ENCODE results near the gene HDDC3.
"Not testable (repeated sequence)": the region's sequence is repeated elsewhere in the genome, so short reads cannot be mapped to it uniquely, and the experiment has no call there.

The HDDC3 gene

GRCh38 chr15:90911906-90912769 lies 20.2 kb downstream of the HDDC3 start:
- no peaks in the 10 kb centered on the region for H3K9me3 ChIP-seq (ENCODE audit: control insufficient read depth in 2 of 2, low read length in 2 of 2)
- no peak overlapping the region for H3K9ac ChIP-seq (ENCODE audit: low read depth in 1 of 2, low read length in 2 of 2)
- no peaks in the 10 kb centered on the region for H3K4me1 ChIP-seq (ENCODE audit: control insufficient read depth in 2 of 2, insufficient read depth in 2 of 2, low read length in 2 of 2)
- H3K4me3 ChIP-seq (ENCODE audit: low read length in 2 of 2): no peak overlapping the region
- peaks cover 78 to 81% of the 10 kb centered on the region in 2 donors for H3K36me3 ChIP-seq (ENCODE audit: control insufficient read depth in 2 of 2, insufficient read depth in 2 of 2, low read length in 2 of 2)
- no peaks in the 10 kb centered on the region for H3K27me3 ChIP-seq (ENCODE audit: control insufficient read depth in 2 of 2, insufficient read depth in 2 of 2, low read length in 2 of 2)
- H3K27ac ChIP-seq (ENCODE audit: low read depth in 2 of 2, low read length in 2 of 2): no peak overlapping the region

- Histone ChIP-seq H3K4me1 (ENCODE audit: control insufficient read depth in 2 of 2, insufficient read depth in 2 of 2, low read length in 2 of 2) (no peaks in the 10 kb centered on the region), H3K9ac (ENCODE audit: low read depth in 1 of 2, low read length in 2 of 2) (no peak overlapping the region), H3K4me3 (ENCODE audit: low read length in 2 of 2) (no peak overlapping the region), H3K27me3 (ENCODE audit: control insufficient read depth in 2 of 2, insufficient read depth in 2 of 2, low read length in 2 of 2) (no peaks in the 10 kb centered on the region), H3K36me3 (ENCODE audit: control insufficient read depth in 2 of 2, insufficient read depth in 2 of 2, low read length in 2 of 2) (peaks cover 78 to 81% of the 10 kb centered on the region in 2 donors), H3K27ac (ENCODE audit: low read depth in 2 of 2, low read length in 2 of 2) (no peak overlapping the region), H3K9me3 (ENCODE audit: control insufficient read depth in 2 of 2, low read length in 2 of 2) (no peaks in the 10 kb centered on the region)
These were observed 21.1 kb downstream of the HDDC3 start for GRCh38 chr15:90911302-90911623.

- Histone ChIP-seq H3K36me3 (ENCODE audit: control insufficient read depth in 2 of 2, insufficient read depth in 2 of 2, low read length in 2 of 2) (peaks cover 78 to 85% of the 10 kb centered on the region in 2 donors), H3K4me3 (ENCODE audit: low read length in 2 of 2) (no peak overlapping the region), H3K27me3 (ENCODE audit: control insufficient read depth in 2 of 2, insufficient read depth in 2 of 2, low read length in 2 of 2) (no peaks in the 10 kb centered on the region), H3K9ac (ENCODE audit: low read depth in 1 of 2, low read length in 2 of 2) (no peak overlapping the region), H3K27ac (ENCODE audit: low read depth in 2 of 2, low read length in 2 of 2) (no peak overlapping the region), H3K4me1 (ENCODE audit: control insufficient read depth in 2 of 2, insufficient read depth in 2 of 2, low read length in 2 of 2) (no peaks in the 10 kb centered on the region), H3K9me3 (ENCODE audit: control insufficient read depth in 2 of 2, low read length in 2 of 2) (no peaks in the 10 kb centered on the region)
These were observed 21.7 kb downstream of the HDDC3 start for GRCh38 chr15:90910441-90911301.

GRCh38 chr15:90909976-90910375 lies 22.4 kb downstream of the HDDC3 start:
- H3K4me1 ChIP-seq (ENCODE audit: control insufficient read depth in 2 of 2, insufficient read depth in 2 of 2, low read length in 2 of 2): no peaks in the 10 kb centered on the region
- H3K36me3 ChIP-seq (ENCODE audit: control insufficient read depth in 2 of 2, insufficient read depth in 2 of 2, low read length in 2 of 2): peaks cover 78 to 84% of the 10 kb centered on the region in 2 donors
- no peak overlapping the region for H3K27ac ChIP-seq (ENCODE audit: low read depth in 2 of 2, low read length in 2 of 2)
- no peaks in the 10 kb centered on the region for H3K27me3 ChIP-seq (ENCODE audit: control insufficient read depth in 2 of 2, insufficient read depth in 2 of 2, low read length in 2 of 2)
- no peak overlapping the region for H3K4me3 ChIP-seq (ENCODE audit: low read length in 2 of 2)
- H3K9ac ChIP-seq (ENCODE audit: low read depth in 1 of 2, low read length in 2 of 2): no peak overlapping the region
- no peaks in the 10 kb centered on the region for H3K9me3 ChIP-seq (ENCODE audit: control insufficient read depth in 2 of 2, low read length in 2 of 2)

- not testable (repeated sequence) for H3K4me1 ChIP-seq (ENCODE audit: control insufficient read depth in 2 of 2, insufficient read depth in 2 of 2, low read length in 2 of 2); H3K27ac ChIP-seq (ENCODE audit: low read depth in 2 of 2, low read length in 2 of 2); H3K9me3 ChIP-seq (ENCODE audit: control insufficient read depth in 2 of 2, low read length in 2 of 2); H3K9ac ChIP-seq (ENCODE audit: low read depth in 1 of 2, low read length in 2 of 2); H3K4me3 ChIP-seq (ENCODE audit: low read length in 2 of 2); H3K27me3 ChIP-seq (ENCODE audit: control insufficient read depth in 2 of 2, insufficient read depth in 2 of 2, low read length in 2 of 2)
- peaks cover 78 to 82% of the 10 kb centered on the region in 2 donors for H3K36me3 ChIP-seq (ENCODE audit: control insufficient read depth in 2 of 2, insufficient read depth in 2 of 2, low read length in 2 of 2)
These were observed 22.9 kb downstream of the HDDC3 start for GRCh38 chr15:90909449-90909848.

- Histone ChIP-seq H3K27ac (ENCODE audit: low read depth in 2 of 2, low read length in 2 of 2) (no peak overlapping the region), H3K9me3 (ENCODE audit: control insufficient read depth in 2 of 2, low read length in 2 of 2) (no peaks in the 10 kb centered on the region), H3K36me3 (ENCODE audit: control insufficient read depth in 2 of 2, insufficient read depth in 2 of 2, low read length in 2 of 2) (peaks cover 66 to 68% of the 10 kb centered on the region in 2 donors), H3K9ac (ENCODE audit: low read depth in 1 of 2, low read length in 2 of 2) (no peak overlapping the region), H3K4me3 (ENCODE audit: low read length in 2 of 2) (no peak overlapping the region), H3K27me3 (ENCODE audit: control insufficient read depth in 2 of 2, insufficient read depth in 2 of 2, low read length in 2 of 2) (no peaks in the 10 kb centered on the region), H3K4me1 (ENCODE audit: control insufficient read depth in 2 of 2, insufficient read depth in 2 of 2, low read length in 2 of 2) (peaks cover 6 to 11% of the 10 kb centered on the region in 2 donors)
These were observed 24.4 kb downstream of the HDDC3 start for GRCh38 chr15:90907838-90908507.

- H3K4me3 ChIP-seq (ENCODE audit: low read length in 2 of 2): no peak overlapping the region
- H3K4me1 ChIP-seq (ENCODE audit: control insufficient read depth in 2 of 2, insufficient read depth in 2 of 2, low read length in 2 of 2): peaks cover 6 to 12% of the 10 kb centered on the region in 2 donors
- no peak overlapping the region for H3K9ac ChIP-seq (ENCODE audit: low read depth in 1 of 2, low read length in 2 of 2)
- no peak overlapping the region for H3K27ac ChIP-seq (ENCODE audit: low read depth in 2 of 2, low read length in 2 of 2)
- H3K27me3 ChIP-seq (ENCODE audit: control insufficient read depth in 2 of 2, insufficient read depth in 2 of 2, low read length in 2 of 2): no peaks in the 10 kb centered on the region
- H3K9me3 ChIP-seq (ENCODE audit: control insufficient read depth in 2 of 2, low read length in 2 of 2): no peaks in the 10 kb centered on the region
- peaks cover 58 to 60% of the 10 kb centered on the region in 2 donors for H3K36me3 ChIP-seq (ENCODE audit: control insufficient read depth in 2 of 2, insufficient read depth in 2 of 2, low read length in 2 of 2)
These were observed 25.2 kb downstream of the HDDC3 start for GRCh38 chr15:90907051-90907660.

GRCh38 chr15:90906181-90906849 lies 26.0 kb downstream of the HDDC3 start:
- peaks cover 49 to 52% of the 10 kb centered on the region in 2 donors for H3K36me3 ChIP-seq (ENCODE audit: control insufficient read depth in 2 of 2, insufficient read depth in 2 of 2, low read length in 2 of 2)
- no peaks in the 10 kb centered on the region for H3K9me3 ChIP-seq (ENCODE audit: control insufficient read depth in 2 of 2, low read length in 2 of 2)
- no peak overlapping the region for H3K9ac ChIP-seq (ENCODE audit: low read depth in 1 of 2, low read length in 2 of 2)

GRCh38 chr15:90905306-90906180 lies 26.8 kb downstream of the HDDC3 start:
- no peak overlapping the region for H3K4me3 ChIP-seq (ENCODE audit: low read length in 2 of 2)
- H3K27ac ChIP-seq (ENCODE audit: low read depth in 2 of 2, low read length in 2 of 2): no peak overlapping the region
- H3K9ac ChIP-seq (ENCODE audit: low read depth in 1 of 2, low read length in 2 of 2): no peak overlapping the region
- peaks cover 42 to 44% of the 10 kb centered on the region in 2 donors for H3K36me3 ChIP-seq (ENCODE audit: control insufficient read depth in 2 of 2, insufficient read depth in 2 of 2, low read length in 2 of 2)
- H3K9me3 ChIP-seq (ENCODE audit: control insufficient read depth in 2 of 2, low read length in 2 of 2): no peaks in the 10 kb centered on the region
- H3K27me3 ChIP-seq (ENCODE audit: control insufficient read depth in 2 of 2, insufficient read depth in 2 of 2, low read length in 2 of 2): no peaks in the 10 kb centered on the region
- peaks cover 12 to 18% of the 10 kb centered on the region in 2 donors for H3K4me1 ChIP-seq (ENCODE audit: control insufficient read depth in 2 of 2, insufficient read depth in 2 of 2, low read length in 2 of 2)

More at GRCh38 chr15:90906181-90906849, 26.0 kb downstream of the HDDC3 start:
- H3K4me3 ChIP-seq (ENCODE audit: low read length in 2 of 2): no peak overlapping the region
- H3K27me3 ChIP-seq (ENCODE audit: control insufficient read depth in 2 of 2, insufficient read depth in 2 of 2, low read length in 2 of 2): no peaks in the 10 kb centered on the region
- H3K4me1 ChIP-seq (ENCODE audit: control insufficient read depth in 2 of 2, insufficient read depth in 2 of 2, low read length in 2 of 2): peaks cover 12 to 18% of the 10 kb centered on the region in 2 donors
- no peak overlapping the region for H3K27ac ChIP-seq (ENCODE audit: low read depth in 2 of 2, low read length in 2 of 2)
